ENCODE data around the gene PABPN1L. TPM values are rescaled to one million over a fixed set of nuclear protein-coding genes. Genes with fewer than 3 reads are reported as not detected.

Gene PABPN1L
- total and polyA plus RNA-seq, 2 of the 13 experiments (the other 11 are each of a cell fraction or from before 2014, with no cell fraction given) = not detected

- TF ChIP-seq PRDM15 (CRISPR knock-in tag; IDR thresholded peaks at IDR 0.05) (no peak), SRY (CRISPR knock-in tag; IDR thresholded peaks at IDR 0.05) (no peak), ZNF407 (CRISPR knock-in tag; IDR thresholded peaks at IDR 0.05; ENCODE audit: not compliant biosample characterization) (no peak), TEAD2 (CRISPR knock-in tag; IDR thresholded peaks at IDR 0.05) (no peak), ARNT (IDR thresholded peaks at IDR 0.05) (no peak), MIER2 (CRISPR knock-in tag; IDR thresholded peaks at IDR 0.05) (no peak), PLRG1 (conservative IDR thresholded peaks at IDR 0.05) (no peak), ZNF768 (CRISPR knock-in tag; IDR thresholded peaks at IDR 0.05) (peak; percentile 70; the same call in 1 of the 2 replicates), NR2C2 (CRISPR knock-in tag; IDR thresholded peaks at IDR 0.05; ENCODE audit: borderline replicate concordance) (no peak), MTA3 (CRISPR knock-in tag; IDR thresholded peaks at IDR 0.05) (no peak), ZNF329 (CRISPR knock-in tag; IDR thresholded peaks at IDR 0.05; ENCODE audit: low read depth) (no peak), ZNF709 (CRISPR knock-in tag; IDR thresholded peaks at IDR 0.05) (no peak), ZNF512B (CRISPR knock-in tag; IDR thresholded peaks at IDR 0.05; ENCODE audit: borderline replicate concordance) (no peak), ZNF83 (CRISPR knock-in tag; IDR thresholded peaks at IDR 0.05; ENCODE audit: borderline replicate concordance) (no peak), CCDC6 (CRISPR knock-in tag; IDR thresholded peaks at IDR 0.05) (0 out of 2 replicates have a peak, but pooled peaks have one; percentile 9), ZNF256 (CRISPR knock-in tag; conservative IDR thresholded peaks at IDR 0.05) (no peak)
Observed at GRCh38 chr16:88856122-88856827, 10.2 kb downstream of the PABPN1L start (continued).

Data from HepG2 (cell line).